Measurements from ENCODE around the gene POU5F2.

- TF ChIP-seq, protein P1, sequence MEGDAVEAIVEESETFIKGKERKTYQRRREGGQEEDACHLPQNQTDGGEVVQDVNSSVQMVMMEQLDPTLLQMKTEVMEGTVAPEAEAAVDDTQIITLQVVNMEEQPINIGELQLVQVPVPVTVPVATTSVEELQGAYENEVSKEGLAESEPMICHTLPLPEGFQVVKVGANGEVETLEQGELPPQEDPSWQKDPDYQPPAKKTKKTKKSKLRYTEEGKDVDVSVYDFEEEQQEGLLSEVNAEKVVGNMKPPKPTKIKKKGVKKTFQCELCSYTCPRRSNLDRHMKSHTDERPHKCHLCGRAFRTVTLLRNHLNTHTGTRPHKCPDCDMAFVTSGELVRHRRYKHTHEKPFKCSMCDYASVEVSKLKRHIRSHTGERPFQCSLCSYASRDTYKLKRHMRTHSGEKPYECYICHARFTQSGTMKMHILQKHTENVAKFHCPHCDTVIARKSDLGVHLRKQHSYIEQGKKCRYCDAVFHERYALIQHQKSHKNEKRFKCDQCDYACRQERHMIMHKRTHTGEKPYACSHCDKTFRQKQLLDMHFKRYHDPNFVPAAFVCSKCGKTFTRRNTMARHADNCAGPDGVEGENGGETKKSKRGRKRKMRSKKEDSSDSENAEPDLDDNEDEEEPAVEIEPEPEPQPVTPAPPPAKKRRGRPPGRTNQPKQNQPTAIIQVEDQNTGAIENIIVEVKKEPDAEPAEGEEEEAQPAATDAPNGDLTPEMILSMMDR (IDR thresholded peaks at IDR 0.05), result no peak
- TF ChIP-seq POLR2A (IDR thresholded peaks at IDR 0.05; ENCODE audit: low read length) (no peak), HDAC2 (IDR thresholded peaks at IDR 0.05) (no peak), ZC3H11A (IDR thresholded peaks at IDR 0.05) (no peak), RFX5 (IDR thresholded peaks at IDR 0.05) (no peak), RCOR1 (IDR thresholded peaks at IDR 0.05; ENCODE audit: low read depth, low read length) (no peak), CHD4 (IDR thresholded peaks at IDR 0.05; ENCODE audit: borderline replicate concordance) (no peak), TP53 (CRISPR knock-in tag; IDR thresholded peaks at IDR 0.05) (no peak), EP300 (IDR thresholded peaks at IDR 0.05) (no peak), CHD2 (IDR thresholded peaks at IDR 0.05; ENCODE audit: low read length, partially characterized antibody) (no peak)
- TF ChIP-seq, protein P2, sequence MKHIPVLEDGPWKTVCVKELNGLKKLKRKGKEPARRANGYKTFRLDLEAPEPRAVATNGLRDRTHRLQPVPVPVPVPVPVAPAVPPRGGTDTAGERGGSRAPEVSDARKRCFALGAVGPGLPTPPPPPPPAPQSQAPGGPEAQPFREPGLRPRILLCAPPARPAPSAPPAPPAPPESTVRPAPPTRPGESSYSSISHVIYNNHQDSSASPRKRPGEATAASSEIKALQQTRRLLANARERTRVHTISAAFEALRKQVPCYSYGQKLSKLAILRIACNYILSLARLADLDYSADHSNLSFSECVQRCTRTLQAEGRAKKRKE (CRISPR knock-in tag; IDR thresholded peaks at IDR 0.05; ENCODE audit: low read depth), result no peak
Observed at GRCh38 chr5:93755716-93756115, 14.3 kb upstream of the POU5F2 start.
